Measurements from ENCODE around the gene ALS2CL.
A peak's percentile ranks its signal among the peaks of the same experiment; 100 is the strongest.

Gene ALS2CL

DNA sequence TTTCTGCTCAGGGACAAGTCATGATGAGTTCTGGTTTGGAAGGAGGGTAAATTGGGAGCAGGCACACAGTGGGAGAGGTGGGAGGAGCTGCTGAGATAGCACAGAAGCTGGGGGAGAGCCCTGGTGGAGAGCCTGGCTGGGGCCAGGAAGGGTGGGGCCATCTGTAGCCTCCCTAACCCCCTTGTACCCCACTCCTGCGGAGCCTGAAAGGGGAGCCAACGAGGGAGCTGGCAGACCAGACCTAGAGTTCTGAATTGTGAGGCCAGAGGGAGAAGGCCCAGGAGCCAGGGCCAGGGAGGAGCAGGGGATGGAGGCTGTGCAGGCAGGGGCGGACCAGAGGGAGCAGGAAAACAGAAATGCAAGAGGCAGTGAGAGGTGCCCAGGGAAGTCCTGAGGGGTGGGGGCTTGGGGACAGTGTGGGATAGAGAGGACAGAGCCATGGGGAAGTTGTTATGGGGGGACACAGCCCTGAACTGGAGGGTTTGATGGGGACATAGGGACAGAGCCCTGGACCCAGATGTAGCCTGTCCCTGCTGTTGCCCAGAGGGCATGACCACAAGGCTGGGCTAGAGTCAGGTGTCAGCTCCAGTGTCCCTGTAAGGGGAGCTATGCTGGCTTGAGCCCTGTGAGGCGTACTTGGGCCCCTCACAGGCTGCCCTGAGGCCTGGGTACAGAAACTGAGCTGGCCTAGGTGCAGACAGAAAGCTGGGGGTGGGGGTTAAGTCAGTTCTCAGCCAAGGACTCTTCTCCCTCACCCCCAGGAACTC is 8.9 kb upstream of the ALS2CL start:
- no peak for DNase-seq

DNA sequence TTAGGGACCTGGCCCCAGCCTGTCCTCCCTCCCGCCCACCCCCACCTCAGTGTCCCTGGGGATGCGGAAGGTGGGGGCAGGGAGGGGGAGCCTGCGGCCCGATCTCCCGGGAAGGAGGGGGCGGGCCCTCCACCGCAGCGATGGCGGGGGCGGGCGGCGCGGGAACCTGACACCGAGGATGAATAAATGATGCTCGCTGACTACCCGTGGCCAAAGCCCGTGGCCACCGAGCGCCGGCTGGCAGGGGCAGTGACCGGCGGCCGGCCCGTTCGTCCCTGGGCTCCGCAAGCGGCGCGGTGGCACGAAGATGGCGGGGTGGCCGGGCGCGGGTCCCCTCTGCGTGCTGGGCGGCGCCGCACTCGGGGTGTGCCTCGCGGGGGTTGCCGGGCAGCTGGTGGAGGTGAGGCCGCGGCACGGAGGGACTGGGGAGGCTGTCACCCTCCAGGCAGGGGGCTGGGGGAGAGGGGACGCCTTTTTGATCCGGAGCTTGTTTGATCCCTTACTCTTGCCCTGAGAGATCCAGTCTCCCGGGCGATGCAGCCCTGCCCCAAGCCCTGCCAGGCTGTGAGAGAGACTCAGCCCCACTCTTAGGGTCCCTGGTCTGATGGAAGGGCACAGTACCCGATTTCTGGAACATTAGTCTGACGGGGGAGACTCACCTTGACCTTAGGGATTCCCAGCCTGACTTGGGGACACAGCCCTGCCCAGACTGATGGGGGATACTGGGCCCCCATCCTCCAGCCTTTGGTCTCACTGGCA is 7.9 kb upstream of the ALS2CL start, which contains the start of gene TMIE:
Gene TMIE, plus strand, starts transcription at position 212 of the 759 bp plus-strand sequence. Its CDS starts 96 bp downstream, at position 308.
- peak; percentile 26 for DNase-seq

DNA sequence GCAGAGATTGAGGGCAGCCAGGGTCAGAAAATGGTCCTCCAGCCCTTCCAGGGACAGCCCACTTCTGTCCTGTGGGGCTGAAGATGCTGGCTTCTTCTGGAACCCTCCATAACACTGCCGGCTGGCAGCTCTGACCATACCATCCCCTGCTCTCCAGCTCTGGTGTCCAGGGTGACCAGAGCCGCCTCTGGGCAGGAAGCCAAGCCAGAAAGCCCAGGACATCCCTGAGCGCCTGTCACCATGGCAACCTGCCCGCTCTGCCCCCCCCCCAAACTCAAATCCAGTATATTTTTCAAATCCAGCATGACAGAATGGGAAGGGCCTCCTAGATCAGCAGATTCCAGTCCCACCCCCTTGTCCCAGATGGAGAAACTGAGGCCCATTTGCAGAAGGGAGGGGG is 7.3 kb upstream of the ALS2CL start:
- no peak for DNase-seq

DNA sequence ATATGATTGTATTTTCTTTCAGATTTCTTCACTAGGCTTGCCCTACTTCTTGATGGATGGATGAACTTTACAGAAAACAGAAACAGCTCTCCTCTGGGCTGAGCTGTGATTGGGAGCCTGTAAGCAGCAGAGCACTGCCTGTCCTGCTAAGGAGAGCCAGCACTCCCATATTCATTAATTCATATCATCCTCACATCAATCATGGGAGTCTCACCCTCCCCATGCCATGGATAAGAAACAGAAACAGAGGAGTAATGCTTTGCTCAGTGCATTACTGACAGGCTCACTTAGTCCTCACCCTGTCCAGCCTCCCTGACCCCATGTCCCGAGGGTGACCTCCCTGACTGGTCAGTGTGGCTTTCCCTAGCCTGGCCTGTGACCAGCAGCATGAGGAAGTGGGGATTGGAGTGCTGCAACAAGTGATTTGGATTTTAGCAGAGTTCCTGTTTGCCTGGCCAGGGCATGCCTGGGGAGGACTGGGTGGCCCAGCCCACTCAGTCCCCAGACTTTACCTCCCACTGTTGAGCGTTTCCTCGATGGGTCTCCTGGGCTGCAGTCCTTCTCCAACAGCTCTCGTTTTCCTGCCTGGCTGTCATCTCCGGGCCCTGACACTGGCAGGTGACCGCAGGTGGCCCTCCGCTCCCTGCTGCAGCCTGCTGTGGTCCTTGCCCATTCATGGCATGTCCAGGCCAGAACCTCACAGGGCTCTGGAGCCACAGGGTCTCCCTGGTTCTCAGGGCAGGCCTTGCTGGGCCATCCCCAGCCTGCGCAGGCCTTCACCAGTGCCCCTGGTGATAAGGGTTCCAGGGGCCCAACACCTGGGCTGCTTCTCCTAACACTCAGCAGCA is 6.4 kb upstream of the ALS2CL start:
- no peak for DNase-seq

DNA sequence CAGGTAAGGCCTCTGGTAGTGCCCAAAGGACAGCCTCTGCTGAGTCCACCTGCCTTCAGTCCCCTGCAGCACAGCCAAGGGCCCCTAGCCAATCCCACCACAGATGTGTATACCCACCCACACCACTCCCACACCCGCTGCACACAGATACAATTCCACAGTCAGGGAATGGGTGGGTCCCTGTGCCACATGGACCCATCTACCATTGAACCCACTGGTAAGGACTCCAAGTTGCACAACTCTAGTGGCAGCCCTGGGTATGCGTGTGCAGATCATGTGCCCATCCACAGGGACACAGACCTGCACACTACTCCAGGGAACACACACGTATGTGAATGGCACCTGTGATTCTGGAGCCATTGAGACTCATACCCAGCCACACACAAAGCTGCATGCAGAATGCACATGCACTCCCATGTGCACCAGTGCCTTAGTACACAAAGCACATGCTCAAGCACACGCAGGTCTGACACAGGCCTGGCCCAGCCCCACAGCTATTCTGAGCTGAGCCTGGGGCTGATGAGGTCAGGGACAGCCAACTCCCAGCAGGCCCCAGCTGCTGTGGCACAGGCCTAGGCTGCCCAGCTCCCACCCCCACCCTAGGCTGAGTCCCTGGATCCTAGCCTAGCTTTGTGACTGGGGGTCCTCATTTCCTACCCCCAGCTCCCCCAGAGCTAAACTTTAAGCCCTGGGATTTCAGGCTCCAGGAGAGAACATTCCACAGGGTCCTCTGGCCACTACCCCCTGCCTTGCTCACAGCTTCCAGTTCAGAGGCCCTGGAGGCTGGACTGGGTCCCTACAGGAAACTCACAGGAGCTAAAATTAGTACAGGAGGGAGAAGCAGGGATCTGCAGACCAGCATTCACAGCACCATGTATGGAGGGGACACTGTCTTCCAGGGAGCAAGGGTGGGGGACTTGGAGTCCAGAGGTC is 2.7 kb upstream of the ALS2CL start:
- no peak for DNase-seq

DNA sequence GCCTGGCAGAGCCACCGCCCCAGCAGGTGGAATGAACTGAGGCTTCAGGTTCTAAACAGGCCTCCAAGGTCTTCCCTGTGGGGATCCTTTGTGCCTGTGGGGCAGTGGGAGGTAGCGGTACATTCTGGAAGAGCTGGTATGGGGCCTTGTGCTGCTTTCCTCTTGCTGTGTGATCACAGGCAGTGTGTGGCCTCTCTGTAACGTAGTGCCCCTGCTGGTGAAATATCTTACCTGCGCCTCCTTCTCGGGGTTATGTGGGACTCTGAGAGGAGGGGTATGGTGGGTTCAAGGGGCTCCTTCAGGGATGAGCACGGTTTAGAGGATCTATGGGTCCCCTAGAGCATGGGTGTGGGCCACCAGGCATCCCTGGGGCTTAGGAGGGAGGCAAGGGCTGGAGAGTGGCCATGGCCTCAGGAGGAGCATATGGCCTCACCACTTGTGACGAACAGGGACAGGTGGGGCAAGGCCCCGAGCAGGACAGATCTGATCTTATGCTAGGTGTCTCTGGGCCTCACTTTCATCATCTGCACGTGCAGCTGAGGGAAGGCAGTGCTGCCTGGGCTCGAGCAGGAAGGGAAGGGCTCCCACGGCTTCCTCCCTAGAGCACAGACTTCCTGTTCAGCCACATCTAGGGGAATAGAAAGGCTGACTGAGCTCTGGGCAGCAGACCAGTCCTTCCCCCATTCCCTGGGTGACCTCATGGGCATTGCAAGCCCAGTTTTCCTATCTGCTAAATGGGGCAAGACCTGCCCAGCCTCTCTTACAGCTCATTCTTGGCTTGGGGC is 1.9 kb upstream of the ALS2CL start:
- peak; percentile 67 for DNase-seq

DNA sequence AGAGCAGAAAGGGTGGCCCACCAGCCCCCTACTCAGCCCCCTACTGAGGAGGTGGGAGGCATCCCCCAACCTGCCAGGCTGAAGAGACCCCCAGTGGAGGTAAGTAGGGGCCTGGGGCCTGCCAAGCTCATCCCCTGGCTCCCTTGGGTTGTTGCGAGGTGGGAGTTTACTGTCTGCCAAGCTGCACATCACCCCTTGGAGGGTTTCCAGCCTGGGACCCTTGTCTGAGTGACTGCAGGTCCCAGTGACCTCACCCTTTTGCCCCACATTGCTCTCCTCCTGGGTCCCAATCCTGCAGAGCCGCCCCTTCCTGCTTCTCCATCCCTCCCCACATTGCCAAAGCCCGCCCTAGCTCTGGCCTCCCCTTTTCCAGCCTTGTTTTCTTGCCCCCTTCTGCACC is 1.0 kb upstream of the ALS2CL start:
- peak; percentile 14 for DNase-seq

DNA sequence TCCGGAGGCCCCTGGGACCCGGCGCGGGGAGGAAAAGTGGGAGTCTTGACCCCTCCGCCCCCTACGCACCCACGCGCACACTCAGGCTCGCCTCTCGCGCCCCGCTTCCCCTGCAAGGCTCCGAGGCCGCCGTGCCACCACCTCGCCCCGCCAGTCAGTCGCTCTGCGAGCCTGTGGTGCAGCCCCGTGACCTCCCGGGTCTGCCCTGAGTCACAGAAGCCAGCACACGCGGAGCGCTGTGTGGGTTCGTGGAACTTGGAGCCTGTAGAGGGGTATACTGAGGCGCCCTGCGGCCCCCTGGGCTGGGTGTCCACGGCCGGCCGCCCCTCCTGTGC is 380 bp upstream of the ALS2CL start:
- peak; percentile 76 for DNase-seq

DNA sequence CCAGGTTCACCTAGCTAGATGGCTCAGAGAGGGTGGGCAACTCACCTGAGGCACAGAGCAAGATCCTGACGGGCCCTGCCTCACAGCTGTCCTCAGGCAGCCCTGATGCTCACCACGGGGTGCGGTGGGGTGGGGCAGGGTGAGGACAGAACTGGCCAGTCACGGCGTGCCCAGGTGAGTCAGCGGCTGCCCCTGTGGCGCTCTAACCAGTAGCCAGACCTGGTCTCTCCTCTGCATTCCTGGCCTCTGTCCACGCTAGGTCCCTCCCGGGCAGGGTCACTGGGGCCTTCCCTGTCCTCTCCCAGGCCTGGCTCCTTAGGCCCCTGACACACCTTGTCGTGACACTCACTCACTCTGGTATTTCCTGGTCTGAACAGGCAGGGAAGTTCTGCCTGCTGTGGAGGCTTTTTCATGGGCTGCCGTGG is 901 bp downstream of the ALS2CL start:
- no peak for DNase-seq

DNA sequence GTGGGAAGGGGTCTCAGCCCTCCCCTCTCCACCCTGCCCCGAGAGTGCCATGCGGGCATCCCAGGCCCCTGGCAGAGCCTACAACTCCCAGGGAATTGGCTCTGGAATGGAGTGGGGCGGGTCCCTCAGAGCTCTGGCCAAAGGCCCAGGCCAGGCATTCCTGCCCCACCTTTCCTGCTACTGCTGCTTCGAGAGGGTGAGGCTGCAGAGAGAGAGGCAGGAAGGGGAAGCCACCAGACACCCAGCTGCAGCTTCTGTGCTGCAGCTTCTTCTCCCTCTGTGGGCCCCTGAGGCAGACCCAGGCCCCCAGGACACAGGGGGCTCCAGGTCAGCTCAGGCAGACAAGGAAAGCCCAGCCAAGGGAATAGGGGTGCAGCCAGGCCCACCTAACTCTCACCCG is 2.7 kb downstream of the ALS2CL start:
- peak; percentile 44 for DNase-seq

DNA sequence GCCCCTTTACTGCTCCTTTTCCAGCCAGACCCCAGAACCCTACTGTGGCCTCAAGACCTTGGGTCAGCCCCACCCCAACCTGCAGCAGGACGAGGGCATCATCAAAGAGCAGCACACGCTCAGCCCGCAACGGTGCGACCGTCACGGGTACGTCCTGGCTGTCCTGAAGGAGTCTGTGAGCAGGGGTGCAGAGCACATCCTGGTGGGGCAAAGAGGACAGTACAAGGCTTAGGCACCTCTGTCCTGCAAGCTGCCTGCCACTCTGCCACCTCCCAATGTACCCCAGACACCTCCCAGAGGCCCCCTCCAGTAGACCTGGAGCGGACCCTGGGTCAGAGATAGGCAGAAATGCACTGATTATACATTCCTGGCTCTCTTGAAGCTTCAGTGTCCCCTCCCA is 8.0 kb downstream of the ALS2CL start:
- DNase-seq = no peak

DNA sequence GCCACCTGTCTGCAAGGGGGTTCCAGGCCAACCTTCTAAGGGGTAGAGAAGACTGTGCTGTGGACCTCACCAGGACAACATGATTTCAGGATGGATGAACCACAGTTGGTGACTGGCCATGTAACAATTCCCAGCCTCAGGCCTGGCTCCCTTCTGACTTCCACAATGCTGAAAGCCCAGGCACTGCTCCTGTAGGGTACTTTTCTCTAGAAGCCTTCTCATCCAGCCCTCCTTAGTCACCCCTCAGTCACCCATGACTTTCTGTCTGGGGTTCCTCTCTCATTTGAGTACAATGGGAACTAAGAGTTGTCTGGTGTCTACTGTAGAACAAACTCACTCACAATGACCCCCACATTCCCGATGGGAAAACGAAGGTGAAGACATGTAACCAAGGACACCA is 8.6 kb downstream of the ALS2CL start:
- no peak for DNase-seq

DNA sequence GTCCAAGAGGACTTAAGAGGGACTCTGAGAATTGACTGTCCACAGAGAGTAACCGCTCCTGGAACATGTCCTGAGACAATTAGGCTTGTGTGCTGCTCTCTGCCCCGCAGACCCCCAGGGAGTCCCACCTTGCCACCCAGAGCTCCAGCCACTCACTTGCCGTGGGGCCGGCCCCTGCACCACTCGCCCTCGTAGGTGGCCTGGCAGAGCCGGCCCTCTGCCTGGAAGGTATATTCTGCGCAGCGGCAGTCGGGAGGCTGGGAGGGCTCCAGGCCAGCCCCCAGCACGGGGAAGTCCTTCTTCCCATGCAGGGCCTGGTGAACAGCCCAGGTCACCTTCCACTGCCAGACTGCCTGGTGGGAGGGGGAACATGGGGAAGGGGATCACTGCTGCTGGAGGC is 10.5 kb downstream of the ALS2CL start:
- no peak for DNase-seq

DNA sequence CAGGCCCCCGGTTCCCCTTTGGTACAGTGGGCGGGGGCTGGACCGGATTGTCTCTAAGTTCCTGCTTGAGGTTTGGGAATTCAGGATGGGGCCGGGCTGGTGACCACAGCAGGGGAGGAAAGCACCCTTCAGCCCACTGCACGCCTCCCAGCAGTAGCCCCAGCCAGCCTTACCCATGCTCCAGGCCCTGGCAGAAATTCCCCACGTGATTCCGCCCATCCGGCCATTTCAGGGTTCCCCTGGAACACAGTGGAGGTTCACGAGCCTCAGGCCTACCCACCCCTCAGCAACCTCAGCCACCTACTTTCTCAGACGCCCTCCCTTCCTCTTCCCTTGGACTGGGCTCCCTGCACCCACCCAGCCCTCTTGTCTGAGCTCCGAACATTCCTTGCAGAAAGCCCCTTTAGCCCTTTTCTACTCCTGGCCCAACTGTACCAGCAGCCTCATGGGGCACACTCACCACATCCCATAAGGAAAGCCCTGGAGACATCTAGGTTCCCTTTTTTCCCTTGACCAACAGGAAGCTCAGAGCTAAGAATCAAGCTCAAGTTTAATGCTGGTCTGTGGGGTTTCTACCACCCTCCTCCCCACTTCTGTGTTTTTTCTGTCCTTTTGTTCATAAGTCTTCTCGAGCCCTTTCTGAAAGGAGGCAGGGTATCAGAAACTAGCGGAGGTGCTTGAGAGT is 11.5 kb downstream of the ALS2CL start:
- no peak for DNase-seq

DNA sequence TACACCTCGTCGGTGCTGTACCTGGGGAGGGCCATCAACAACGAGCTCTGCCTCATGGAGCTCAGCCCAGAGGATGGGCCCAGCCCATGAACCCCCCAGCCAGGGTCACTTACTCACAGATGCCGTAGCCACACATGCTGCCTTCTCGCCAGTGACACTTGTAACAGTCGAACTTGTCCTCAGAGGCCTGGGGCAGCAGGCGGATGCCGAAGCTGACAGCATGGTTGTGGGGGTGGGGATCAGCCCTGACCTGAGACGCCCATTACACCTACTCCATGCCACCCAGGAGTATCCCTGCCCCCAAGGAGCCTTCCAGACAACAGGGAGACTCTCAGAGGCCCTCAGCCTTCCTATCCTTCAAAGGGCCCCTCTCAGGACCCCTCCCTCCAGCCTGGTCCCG is 12.1 kb downstream of the ALS2CL start:
- DNase-seq = no peak

DNA sequence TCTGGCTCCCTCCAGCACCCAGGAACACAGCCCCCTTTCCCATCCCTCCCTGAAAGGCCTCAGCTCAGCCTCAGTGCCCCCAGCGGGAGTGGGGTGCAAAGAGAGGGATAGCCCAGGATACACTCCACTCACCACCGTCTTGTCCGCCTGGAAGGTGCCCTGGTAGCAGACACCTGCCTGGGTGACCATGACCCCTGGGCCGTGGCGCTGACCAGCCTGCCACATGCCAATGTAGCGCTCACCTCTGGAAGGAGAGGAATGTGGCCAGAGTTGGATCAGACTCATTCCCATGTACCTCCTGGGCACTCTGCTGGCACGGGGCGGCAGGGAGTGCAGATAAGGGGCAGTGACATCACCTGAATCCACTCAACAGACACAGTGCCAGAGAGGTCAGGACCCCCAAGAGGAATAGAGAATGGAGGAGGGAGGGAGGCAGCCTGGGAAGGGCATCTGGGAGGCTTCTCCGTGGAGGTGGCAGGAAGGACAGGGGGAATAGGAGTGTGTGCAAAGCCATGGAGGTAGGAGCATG is 13.1 kb downstream of the ALS2CL start:
- no peak for DNase-seq

DNA sequence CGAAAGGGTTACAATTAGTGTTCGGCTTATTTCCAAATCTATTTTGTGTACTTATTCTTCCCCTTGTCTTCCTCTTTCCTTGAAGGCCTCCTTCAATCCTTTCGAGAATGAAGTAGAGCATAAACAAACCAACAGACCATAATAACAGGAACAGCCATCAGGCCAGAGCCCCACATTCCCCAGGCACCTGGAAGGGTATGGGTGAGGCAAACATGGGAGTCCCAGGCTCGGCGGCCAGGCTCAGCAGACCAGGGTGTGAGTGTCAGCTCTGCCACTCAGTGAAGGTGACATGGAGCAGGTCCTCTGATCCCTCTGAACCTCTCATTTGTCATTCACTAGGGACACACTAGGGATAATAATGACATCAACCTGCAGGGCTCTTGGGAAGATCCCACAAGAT is 13.8 kb downstream of the ALS2CL start:
- DNase-seq = no peak

DNA sequence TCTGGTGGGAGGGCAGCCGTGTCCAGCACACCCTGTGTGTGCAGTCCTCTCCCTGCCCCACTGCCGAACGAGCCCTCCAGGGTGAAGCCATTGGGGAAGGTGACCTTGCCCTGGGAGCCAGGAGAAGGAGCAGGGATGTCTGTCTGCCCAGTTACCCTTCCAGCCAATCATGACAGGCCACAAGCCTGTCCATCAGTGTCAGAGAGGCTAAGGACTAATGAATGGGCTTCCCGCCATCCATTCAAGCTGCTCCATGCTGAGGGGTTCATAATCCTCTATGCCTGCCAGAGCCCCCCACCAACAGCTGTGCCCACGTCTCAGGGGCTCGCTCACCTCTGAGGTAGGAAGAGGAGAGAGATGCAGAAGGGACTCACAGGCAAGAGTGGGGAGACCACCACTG is 15.2 kb downstream of the ALS2CL start:
- DNase-seq = no peak

DNA sequence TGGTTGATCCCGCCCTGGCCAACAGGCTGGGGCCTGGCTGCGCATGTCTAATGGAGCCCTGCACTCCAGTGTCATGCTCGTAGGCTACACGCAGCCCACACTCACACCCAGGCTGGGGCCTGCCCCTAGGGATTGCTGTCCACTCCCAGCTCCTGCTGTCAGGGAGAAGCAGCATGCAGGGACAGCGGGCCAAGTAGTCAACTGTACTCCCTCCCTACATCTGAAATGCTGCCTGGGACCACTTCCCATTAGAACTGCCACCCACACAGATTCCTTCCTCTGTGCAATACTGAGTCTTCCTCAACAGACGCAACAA is 16.1 kb downstream of the ALS2CL start:
- no peak for DNase-seq

DNA sequence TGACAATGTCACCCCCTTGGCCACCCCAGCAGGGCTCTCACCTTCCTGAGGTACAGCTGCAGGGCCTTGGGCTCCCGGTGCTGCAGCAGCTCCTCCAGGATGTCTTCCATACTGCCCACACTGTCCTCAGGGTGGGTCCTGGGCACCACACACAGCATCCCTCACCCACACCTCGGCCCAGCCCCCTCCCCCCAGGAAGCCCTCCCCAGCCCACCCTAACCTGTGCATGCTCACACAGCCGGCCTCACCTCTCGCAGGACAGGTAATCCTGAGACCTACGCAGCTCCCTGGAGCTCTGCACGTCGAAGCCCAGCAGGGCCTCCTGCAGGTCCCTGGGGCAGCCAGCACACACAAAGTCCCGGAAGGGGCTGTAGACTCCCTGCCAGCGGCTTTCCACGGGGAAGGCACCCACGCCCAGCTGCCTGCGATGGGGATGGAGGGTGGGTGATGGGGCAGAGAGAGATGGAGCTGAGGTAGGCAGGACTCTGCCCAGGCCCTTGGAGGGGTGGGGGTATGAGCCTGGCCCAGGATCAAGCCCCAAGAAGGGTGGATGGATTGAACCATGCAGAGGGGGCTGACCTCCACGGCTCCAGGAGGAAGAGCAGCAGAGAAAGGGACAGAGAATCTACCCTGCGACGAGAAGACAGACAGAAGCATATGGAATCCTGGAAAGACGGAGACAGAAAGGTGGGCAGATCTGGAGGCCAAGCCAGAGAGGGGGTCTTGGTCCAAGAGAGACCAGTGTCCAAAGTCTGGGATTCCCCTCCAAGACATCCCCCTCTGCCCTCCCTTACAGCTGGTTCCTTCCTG is 16.7 kb downstream of the ALS2CL start:
- DNase-seq = no peak

Measured in CD4-positive, alpha-beta T cell treated with Interleukin-17A for 4 hours (primary cell).